SK-N-MC (cell line): ENCODE measurements around the gene NFKB2.

Source experiments
- DNase-seq: peaks from one replicate; pipeline ENCODE4 v3.0.0-alpha.2; 2011; ENCODE audit warnings: low read depth, low spot score
- H3K27ac ChIP-seq: fragments of 200-600 bp; sonication (generic); 2 replicates; pipeline ENCODE4 v1.5.1; 2016; ENCODE audit warnings: mixed run types
- H3K36me3 ChIP-seq: fragments of 200-600 bp; sonication (generic); 2 replicates; pipeline ENCODE4 v1.6.1; 2017; ENCODE audit warnings: antibody characterized with exemption, low read length, mixed read lengths; ENCODE audit not compliant: insufficient read depth
- H3K4me3 ChIP-seq: fragments of 200-600 bp; sonication (generic); 2 replicates; pipeline ENCODE4 v1.5.1; 2016
- H3K9ac ChIP-seq: fragments of 200-600 bp; sonication (generic); 2 replicates; pipeline ENCODE4 v1.8.0; 2017; ENCODE audit warnings: mixed run types, mixed read lengths; ENCODE audit not compliant: insufficient read length
- H3K9me3 ChIP-seq: fragments of 200-600 bp; sonication (generic); 2 replicates; pipeline ENCODE4 v1.6.1; 2017; ENCODE audit warnings: low read depth, mild to moderate bottlenecking, antibody characterized with exemption, low read length, moderate library complexity, mixed read lengths
- EZH2 ChIP-seq: fragments of 200-600 bp; sonication (generic); IDR thresholded peaks from one replicate; pipeline ENCODE4 v1.6.1; 2017; ENCODE audit warnings: antibody characterized with exemption
- FOXP2 ChIP-seq: optimal IDR thresholded peaks from 2 replicates; pipeline ENCODE3; 2011; ENCODE audit warnings: mild to moderate bottlenecking, moderate library complexity; ENCODE audit not compliant: insufficient read depth; ENCODE audit errors: extremely low read length, control extremely low read depth
- POLR2AphosphoS5 ChIP-seq: IDR thresholded peaks from 2 replicates; pipeline ENCODE4 v1.6.1; 2012; ENCODE audit warnings: mild to moderate bottlenecking, low read depth, low read length, borderline replicate concordance

NFKB2 gene

DNA sequence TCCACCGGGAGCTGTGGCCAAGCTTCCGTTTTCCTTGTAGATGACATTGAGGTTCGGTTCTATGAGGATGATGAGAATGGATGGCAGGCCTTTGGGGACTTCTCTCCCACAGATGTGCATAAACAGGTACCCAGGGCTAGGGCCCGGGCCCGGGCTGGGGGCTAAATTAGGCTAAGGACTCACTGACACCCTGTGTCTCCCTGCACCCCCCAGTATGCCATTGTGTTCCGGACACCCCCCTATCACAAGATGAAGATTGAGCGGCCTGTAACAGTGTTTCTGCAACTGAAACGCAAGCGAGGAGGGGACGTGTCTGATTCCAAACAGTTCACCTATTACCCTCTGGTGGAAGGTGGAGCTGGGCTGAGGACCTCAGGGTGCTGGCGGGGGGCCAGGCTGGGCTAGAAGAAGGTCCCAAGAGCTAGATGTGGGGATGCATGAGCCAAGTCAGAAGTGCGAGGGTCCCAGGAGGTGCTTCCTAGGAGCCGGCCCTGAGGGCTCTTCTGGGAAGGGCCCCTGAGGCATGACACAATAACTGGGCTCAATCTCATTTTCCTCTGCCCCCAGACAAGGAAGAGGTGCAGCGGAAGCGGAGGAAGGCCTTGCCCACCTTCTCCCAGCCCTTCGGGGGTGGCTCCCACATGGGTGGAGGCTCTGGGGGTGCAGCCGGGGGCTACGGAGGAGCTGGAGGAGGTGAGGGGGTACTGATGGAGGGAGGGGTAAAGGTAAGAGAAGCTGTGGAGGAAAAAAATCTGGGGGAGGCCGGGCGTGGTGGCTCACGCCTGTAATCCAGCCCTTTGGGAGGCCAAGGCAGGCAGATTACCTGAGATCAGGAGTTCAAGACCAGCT is 2.9 kb downstream of the NFKB2 start:
- Histone ChIP-seq H3K36me3 (no peaks in the 10 kb centered on the region), H3K9ac (no peak overlapping the region), H3K4me3 (no peak overlapping the region), H3K9me3 (no peaks in the 10 kb centered on the region), H3K27ac (no peak overlapping the region)
- no peak for DNase-seq
- no peak for TF ChIP-seq EZH2
- TF ChIP-seq POLR2AphosphoS5 = no peak
- TF ChIP-seq FOXP2 = no peak

DNA sequence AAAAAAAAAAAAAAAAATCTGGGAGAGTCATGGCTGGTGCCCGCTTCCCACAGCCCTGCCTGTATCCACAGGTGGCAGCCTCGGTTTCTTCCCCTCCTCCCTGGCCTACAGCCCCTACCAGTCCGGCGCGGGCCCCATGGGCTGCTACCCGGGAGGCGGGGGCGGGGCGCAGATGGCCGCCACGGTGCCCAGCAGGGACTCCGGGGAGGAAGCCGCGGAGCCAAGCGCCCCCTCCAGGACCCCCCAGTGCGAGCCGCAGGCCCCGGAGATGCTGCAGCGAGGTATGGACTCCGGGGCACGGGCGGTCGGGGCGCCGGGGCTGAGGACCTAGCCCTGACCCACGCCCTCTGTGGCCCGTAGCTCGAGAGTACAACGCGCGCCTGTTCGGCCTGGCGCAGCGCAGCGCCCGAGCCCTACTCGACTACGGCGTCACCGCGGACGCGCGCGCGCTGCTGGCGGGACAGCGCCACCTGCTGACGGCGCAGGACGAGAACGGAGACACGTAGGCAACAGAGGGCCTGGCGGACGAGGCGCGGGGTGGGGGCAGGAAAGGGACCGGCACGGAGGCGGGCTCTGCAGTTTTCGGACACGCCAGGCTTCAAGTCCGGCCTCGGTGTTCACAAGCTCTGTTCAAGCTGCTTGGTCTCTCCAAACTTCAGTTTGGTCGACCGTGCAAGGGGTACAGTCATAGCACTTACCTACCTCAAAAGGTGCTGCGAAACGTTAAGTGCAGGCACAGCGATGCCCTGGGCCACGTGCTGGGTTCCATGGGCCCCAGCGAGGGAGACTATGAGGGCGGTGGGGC is 3.9 kb downstream of the NFKB2 start:
- no peak for TF ChIP-seq FOXP2
- TF ChIP-seq POLR2AphosphoS5 = peak; percentile 36; the same call in 1 of the 2 replicates
- Histone ChIP-seq H3K9ac (peak overlapping the region; percentile 53), H3K9me3 (no peaks in the 10 kb centered on the region), H3K27ac (no peak overlapping the region), H3K36me3 (no peaks in the 10 kb centered on the region), H3K4me3 (peak overlapping the region; percentile 77)
- no peak for DNase-seq

DNA sequence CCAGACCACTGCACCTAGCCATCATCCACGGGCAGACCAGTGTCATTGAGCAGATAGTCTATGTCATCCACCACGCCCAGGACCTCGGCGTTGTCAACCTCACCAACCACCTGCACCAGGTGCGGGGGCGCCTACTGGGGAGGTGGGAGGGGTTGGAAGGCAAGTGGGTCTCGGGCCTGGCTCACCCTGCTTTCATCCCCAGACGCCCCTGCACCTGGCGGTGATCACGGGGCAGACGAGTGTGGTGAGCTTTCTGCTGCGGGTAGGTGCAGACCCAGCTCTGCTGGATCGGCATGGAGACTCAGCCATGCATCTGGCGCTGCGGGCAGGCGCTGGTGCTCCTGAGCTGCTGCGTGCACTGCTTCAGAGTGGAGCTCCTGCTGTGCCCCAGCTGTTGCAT is 4.6 kb downstream of the NFKB2 start:
- no peak for TF ChIP-seq POLR2AphosphoS5
- no peak for DNase-seq
- Histone ChIP-seq H3K9ac (no peak overlapping the region), H3K4me3 (no peak overlapping the region), H3K27ac (no peak overlapping the region), H3K36me3 (no peaks in the 10 kb centered on the region), H3K9me3 (no peaks in the 10 kb centered on the region)

DNA sequence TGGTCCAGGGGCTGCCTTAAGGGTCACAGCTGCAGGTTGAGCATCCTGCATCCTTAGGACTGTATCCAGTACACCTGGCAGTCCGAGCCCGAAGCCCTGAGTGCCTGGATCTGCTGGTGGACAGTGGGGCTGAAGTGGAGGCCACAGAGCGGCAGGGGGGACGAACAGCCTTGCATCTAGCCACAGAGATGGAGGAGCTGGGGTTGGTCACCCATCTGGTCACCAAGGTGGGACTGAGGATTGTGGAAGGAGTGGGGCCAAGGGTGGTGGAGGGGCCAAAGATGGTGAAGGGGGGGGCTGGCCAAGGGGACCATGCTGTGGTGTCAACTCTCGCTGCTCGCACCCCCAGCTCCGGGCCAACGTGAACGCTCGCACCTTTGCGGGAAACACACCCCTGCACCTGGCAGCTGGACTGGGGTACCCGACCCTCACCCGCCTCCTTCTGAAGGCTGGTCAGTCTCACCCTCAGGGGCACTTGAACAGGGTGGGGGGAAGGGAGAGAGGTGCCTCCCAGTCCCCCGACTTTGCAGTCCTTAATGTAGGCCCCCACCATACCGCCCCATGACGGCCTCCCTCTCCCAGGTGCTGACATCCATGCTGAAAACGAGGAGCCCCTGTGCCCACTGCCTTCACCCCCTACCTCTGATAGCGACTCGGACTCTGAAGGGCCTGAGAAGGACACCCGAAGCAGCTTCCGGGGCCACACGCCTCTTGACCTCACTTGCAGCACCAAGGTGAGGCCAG is 5.3 kb downstream of the NFKB2 start:
- H3K9me3 ChIP-seq = no peaks in the 10 kb centered on the region
- H3K4me3 ChIP-seq = no peak overlapping the region
- DNase-seq = no peak
- TF ChIP-seq EZH2 (no peak), FOXP2 (no peak), POLR2AphosphoS5 (no peak)
- no peaks in the 10 kb centered on the region for H3K36me3 ChIP-seq
- H3K27ac ChIP-seq = no peak overlapping the region
- no peak overlapping the region for H3K9ac ChIP-seq

DNA sequence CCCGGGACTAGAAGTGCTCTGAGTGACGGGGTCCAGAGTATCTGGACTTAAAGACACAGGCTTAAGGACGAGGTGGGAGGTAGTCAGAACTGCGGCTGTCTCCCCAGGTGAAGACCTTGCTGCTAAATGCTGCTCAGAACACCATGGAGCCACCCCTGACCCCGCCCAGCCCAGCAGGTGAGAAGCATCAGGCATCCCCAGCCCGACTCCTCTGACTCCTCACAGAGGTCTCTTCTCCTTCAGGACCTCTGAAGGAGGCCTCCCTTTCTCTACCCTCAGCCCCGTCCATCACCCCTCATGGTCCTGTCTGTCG is 5.8 kb downstream of the NFKB2 start:
- Histone ChIP-seq H3K27ac (no peak overlapping the region), H3K9me3 (no peaks in the 10 kb centered on the region), H3K9ac (no peak overlapping the region), H3K4me3 (no peak overlapping the region), H3K36me3 (no peaks in the 10 kb centered on the region)
- TF ChIP-seq EZH2 = no peak
- no peak for TF ChIP-seq POLR2AphosphoS5
- no peak for DNase-seq

DNA sequence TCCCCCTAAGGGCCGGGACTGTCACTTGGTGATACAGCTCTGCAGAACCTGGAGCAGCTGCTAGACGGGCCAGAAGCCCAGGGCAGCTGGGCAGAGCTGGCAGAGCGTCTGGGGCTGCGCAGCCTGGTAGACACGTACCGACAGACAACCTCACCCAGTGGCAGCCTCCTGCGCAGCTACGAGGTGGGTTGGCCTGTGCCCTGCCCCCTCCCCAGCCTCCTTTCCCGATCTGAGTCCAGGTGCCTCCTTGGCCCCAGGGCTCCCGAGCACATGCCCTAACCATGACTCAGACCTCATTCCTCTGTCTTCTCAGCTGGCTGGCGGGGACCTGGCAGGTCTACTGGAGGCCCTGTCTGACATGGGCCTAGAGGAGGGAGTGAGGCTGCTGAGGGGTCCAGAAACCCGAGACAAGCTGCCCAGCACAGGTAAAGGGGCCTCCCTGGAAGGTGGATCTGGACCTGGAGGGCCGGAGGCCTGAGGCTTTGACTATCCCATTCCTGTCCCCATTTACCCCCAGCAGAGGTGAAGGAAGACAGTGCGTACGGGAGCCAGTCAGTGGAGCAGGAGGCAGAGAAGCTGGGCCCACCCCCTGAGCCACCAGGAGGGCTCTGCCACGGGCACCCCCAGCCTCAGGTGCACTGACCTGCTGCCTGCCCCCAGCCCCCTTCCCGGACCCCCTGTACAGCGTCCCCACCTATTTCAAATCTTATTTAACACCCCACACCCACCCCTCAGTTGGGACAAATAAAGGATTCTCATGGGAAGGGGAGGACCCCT is 6.4 kb downstream of the NFKB2 start:
- no peak for DNase-seq
- TF ChIP-seq POLR2AphosphoS5 (no peak), EZH2 (no peak), FOXP2 (no peak)
- Histone ChIP-seq H3K27ac (no peak overlapping the region), H3K9me3 (no peaks in the 10 kb centered on the region), H3K36me3 (no peaks in the 10 kb centered on the region), H3K9ac (no peak overlapping the region), H3K4me3 (no peak overlapping the region)

DNA sequence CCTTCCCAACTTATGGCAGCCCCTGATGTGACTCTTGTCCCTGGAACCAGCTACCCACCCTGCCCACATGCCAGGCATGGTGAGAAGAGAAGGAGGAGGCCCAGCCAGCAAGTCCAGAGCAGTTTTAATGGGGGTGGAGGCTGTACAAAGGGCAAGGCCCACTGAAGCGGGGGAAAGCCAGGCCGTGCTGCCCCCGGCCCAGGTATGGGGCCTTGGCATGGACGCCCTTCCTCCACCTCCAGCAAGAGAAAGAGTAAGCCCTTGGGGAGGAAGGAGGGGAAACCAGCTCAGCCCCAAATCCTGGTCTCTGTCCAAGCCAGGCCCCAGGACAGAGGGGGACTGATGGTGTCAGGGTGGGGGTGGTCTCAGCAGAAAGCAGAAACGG is 7.0 kb downstream of the NFKB2 start:
- H3K9ac ChIP-seq = no peak overlapping the region
- H3K36me3 ChIP-seq = no peaks in the 10 kb centered on the region
- H3K4me3 ChIP-seq = no peak overlapping the region
- no peak for DNase-seq
- no peak overlapping the region for H3K27ac ChIP-seq
- TF ChIP-seq POLR2AphosphoS5 (no peak), EZH2 (no peak), FOXP2 (no peak)
- no peaks in the 10 kb centered on the region for H3K9me3 ChIP-seq

DNA sequence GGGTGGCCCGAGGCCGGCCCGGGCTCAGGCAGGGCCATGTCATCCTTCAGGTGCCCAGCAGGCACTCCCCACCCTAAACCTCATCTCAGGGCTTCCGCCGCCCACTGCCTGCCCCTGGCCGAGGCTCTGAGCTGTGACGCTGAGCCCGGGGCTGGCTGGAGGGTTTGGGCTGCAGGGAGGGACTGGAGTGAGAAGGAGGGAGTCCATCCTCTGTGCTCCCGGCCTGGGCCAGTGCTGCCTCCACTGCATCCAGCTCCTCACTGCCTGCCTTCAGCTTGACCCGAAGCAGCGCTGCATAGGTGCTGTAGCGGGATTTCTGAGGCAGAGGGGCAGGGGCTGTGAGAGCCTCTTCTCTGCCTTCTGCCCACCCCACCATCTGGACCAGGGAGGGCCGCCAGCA is 7.6 kb downstream of the NFKB2 start:
- no peak for DNase-seq
- no peak overlapping the region for H3K27ac ChIP-seq
- no peak overlapping the region for H3K4me3 ChIP-seq
- H3K9ac ChIP-seq = no peak overlapping the region
- no peaks in the 10 kb centered on the region for H3K36me3 ChIP-seq
- TF ChIP-seq POLR2AphosphoS5 (no peak), FOXP2 (no peak), EZH2 (no peak)
- no peaks in the 10 kb centered on the region for H3K9me3 ChIP-seq
